Measurements from ENCODE around the gene BTBD16. TPM values are rescaled to one million over a fixed set of nuclear protein-coding genes. Genes with fewer than 3 reads are reported as not detected.

BTBD16 gene
- total and polyA plus RNA-seq, 2 of the 4 experiments (the other 2 are of a cell fraction): not detected

- Histone ChIP-seq H2AFZ (replicated peaks; ENCODE audit: low read length, poor library complexity) (no peak overlapping the region), H3K27ac (ENCODE audit: insufficient read depth, low read length) (no peak overlapping the region), H4K5ac (ENCODE audit: low read depth, low read length) (no peak overlapping the region), H2BK120ac (ENCODE audit: low read depth, low read length) (no peak overlapping the region), H3K14ac (replicated peaks; ENCODE audit: low read depth, low read length) (no peak overlapping the region), H3K79me1 (ENCODE audit: low read depth in 1 of 2, low read length in 2 of 2) (no peaks in the 10 kb centered on the region), H3K4me1 (ENCODE audit: control insufficient read depth, insufficient read depth, low read length) (no peaks in the 10 kb centered on the region), H3K4me3 (ENCODE audit: insufficient read depth, low read depth, low read length) (no peak overlapping the region), H2BK15ac (ENCODE audit: low read depth, low read length) (no peak overlapping the region), H2AK9ac (replicated peaks; ENCODE audit: low read depth, low read length, poor library complexity) (no peak overlapping the region), H3K9ac (ENCODE audit: low read depth, low read length) (no peak overlapping the region), H3K18ac (ENCODE audit: low read depth, low read length) (no peak overlapping the region), H4K8ac (ENCODE audit: low read depth in 2 of 2, low read length in 2 of 2) (no peak overlapping the region), H3K23ac (ENCODE audit: low read depth, low read length) (no peak overlapping the region), H2BK5ac (ENCODE audit: low read depth, low read length, poor library complexity, severe bottlenecking) (no peak overlapping the region), H3K36me3 (ENCODE audit: control insufficient read depth, insufficient read depth, low read length) (no peaks in the 10 kb centered on the region), H2BK20ac (ENCODE audit: low read depth, low read length) (no peak overlapping the region), H2AK5ac (ENCODE audit: low read depth, low read length) (no peak overlapping the region), H3K9me1 (ENCODE audit: insufficient read depth, low read length) (no peaks in the 10 kb centered on the region), H3K56ac (ENCODE audit: extremely low read depth, insufficient read depth, low read length) (no peak overlapping the region), H4K20me1 (ENCODE audit: insufficient read depth, low read length) (no peaks in the 10 kb centered on the region), H3K4me2 (ENCODE audit: low read depth, low read length) (no peak overlapping the region), H3K27me3 (ENCODE audit: control insufficient read depth, insufficient read depth, low read length) (peaks cover 14% of the 10 kb centered on the region), H3K9me3 (ENCODE audit: control insufficient read depth, insufficient read depth, low read length) (no peaks in the 10 kb centered on the region), H4K91ac (ENCODE audit: insufficient read depth, low read depth, low read length) (no peak overlapping the region), H3K4ac (ENCODE audit: low read depth, low read length) (no peak overlapping the region)
- no peak for TF ChIP-seq CHD1 (IDR thresholded peaks at IDR 0.05; ENCODE audit: low read depth, low read length)
- TF ChIP-seq, protein P1, sequence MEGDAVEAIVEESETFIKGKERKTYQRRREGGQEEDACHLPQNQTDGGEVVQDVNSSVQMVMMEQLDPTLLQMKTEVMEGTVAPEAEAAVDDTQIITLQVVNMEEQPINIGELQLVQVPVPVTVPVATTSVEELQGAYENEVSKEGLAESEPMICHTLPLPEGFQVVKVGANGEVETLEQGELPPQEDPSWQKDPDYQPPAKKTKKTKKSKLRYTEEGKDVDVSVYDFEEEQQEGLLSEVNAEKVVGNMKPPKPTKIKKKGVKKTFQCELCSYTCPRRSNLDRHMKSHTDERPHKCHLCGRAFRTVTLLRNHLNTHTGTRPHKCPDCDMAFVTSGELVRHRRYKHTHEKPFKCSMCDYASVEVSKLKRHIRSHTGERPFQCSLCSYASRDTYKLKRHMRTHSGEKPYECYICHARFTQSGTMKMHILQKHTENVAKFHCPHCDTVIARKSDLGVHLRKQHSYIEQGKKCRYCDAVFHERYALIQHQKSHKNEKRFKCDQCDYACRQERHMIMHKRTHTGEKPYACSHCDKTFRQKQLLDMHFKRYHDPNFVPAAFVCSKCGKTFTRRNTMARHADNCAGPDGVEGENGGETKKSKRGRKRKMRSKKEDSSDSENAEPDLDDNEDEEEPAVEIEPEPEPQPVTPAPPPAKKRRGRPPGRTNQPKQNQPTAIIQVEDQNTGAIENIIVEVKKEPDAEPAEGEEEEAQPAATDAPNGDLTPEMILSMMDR (conservative IDR thresholded peaks at IDR 0.05; ENCODE audit: low read depth, low read length): no peak
- TF ChIP-seq FOS (IDR thresholded peaks at IDR 0.05; ENCODE audit: low read depth, low read length): no peak
- no peak for TF ChIP-seq NFE2L2 (IDR thresholded peaks at IDR 0.05; ENCODE audit: low read depth, low read length)
- dilution Hi-C loops (cut with HindIII; ENCODE audit: low sequenced_read_pairs, unreplicated experiment): no loop called here
- no CpG with 5 or more reads among the region's 2 CpGs for WGBS, 2 experiments (ENCODE audit: extremely low coverage in 2 of 2, insufficient read length in 1 of 2)
- in situ Hi-C loops (cut with MboI; ENCODE audit: low sequenced_read_pairs): no loop called here
- CTCF ChIA-PET: interaction anchor here (0.6 kb wide), 2 partner anchors 140 to 193 kb away, joined by 3 to 4 read pairs; no protein-coding TSS in a partner anchor
- BruUV-seq (replicated peaks): no TSS peak
- intact Hi-C loops (cut with micrococcal nuclease): no loop called here
- ATAC-seq (ENCODE audit: low read depth) (no peak), DNase-seq (no peak)
- POLR2A ChIA-PET (ENCODE audit: unreplicated experiment): no interaction called here
Observed at GRCh38 chr10:122359621-122360020, 88.5 kb downstream of the BTBD16 start.

Data from IMR-90 (cell line).